B cell (primary cell): ENCODE data around the gene KRT82. TPM values are rescaled to one million over a fixed set of nuclear protein-coding genes. Genes with fewer than 3 reads are reported as not detected.

ENCODE experiments used
- ATAC-seq: fragments of 200-7000 bp; cut with Tn5 transposase; one replicate; pipeline ENCODE4 v1.10.0; 2021; ENCODE audit warnings: low read depth, mild to moderate bottlenecking, moderate number of reproducible peaks, moderate library complexity
- CTCF ChIA-PET: fragments of 350-600 bp; sonication (Branson Sonifier 250); formaldehyde crosslinking; loops from one replicate; lab custom pipeline; 2021; ENCODE audit warnings: antibody characterized with exemption, inconsistent platforms; lab: Charles Lee
- POLR2A ChIA-PET: fragments of 350-600 bp; sonication (Branson Sonifier 250); formaldehyde crosslinking; loops from one replicate; lab custom pipeline; 2021; ENCODE audit warnings: antibody characterized with exemption; lab: Charles Lee
- DNase-seq: peaks from one replicate; pipeline ENCODE4 v3.0.0; 2013
- H2AFZ ChIP-seq: 2 replicates; pipeline ENCODE4 v1.6.1; 2012; ENCODE audit warnings: mild to moderate bottlenecking, low read depth, low read length; ENCODE audit not compliant: insufficient read depth, poor library complexity, severe bottlenecking
- H3K27ac ChIP-seq, 2 donors: 1 replicate in 1 of 2; 2 replicates in 1 of 2; pipeline ENCODE4 v1.5.1; 2012 to 2013; ENCODE audit warnings: low read length in 2 of 2, mild to moderate bottlenecking in 2 of 2, moderate library complexity in 1 of 2
- H3K27me3 ChIP-seq, 4 experiments: fragments of 200-600 bp in 1 of 4; sonication (generic) in 1 of 4; replicated peaks in 1 of 4; 1 replicate in 2 of 4; 2 replicates in 2 of 4; pipeline versions ENCODE4 v1.6.1 to v1.7.0; 2013 to 2016; ENCODE audit warnings: low read length in 3 of 4, mild to moderate bottlenecking in 2 of 4, mixed read lengths in 1 of 4, moderate library complexity in 1 of 4; ENCODE audit not compliant: insufficient read depth in 4 of 4, control insufficient read depth in 3 of 4; ENCODE audit errors: control extremely low read depth in 1 of 4
- H3K36me3 ChIP-seq, 2 experiments: replicated peaks in 1 of 2; 1 replicate in 1 of 2; 2 replicates in 1 of 2; pipeline versions ENCODE4 v1.6.1 to v1.7.1; 2013; ENCODE audit warnings: low read length in 1 of 2; ENCODE audit not compliant: insufficient read depth in 2 of 2, control insufficient read depth in 1 of 2; ENCODE audit errors: control extremely low read depth in 1 of 2, extremely low read depth in 1 of 2
- H3K4me1 ChIP-seq, 2 donors: fragments of 200-600 bp in 1 of 2; sonication (generic) in 1 of 2; 1 replicate in 1 of 2; 2 replicates in 1 of 2; pipeline versions ENCODE4 v1.5.1 to v1.6.1; 2013 to 2017; ENCODE audit warnings: low read length in 2 of 2; ENCODE audit not compliant: control insufficient read depth in 2 of 2, insufficient read depth in 2 of 2
- H3K4me2 ChIP-seq: replicated peaks from 2 replicates; pipeline ENCODE3; 2012; ENCODE audit warnings: mild to moderate bottlenecking, low read depth, low read length; ENCODE audit not compliant: poor library complexity, severe bottlenecking
- H3K4me3 ChIP-seq, 5 experiments: fragments of 200-600 bp in 1 of 5; sonication (generic) in 1 of 5; 1 replicate in 3 of 5; 2 replicates in 2 of 5; pipeline versions ENCODE4 v1.5.1 to v1.7.0; 2011 to 2016; ENCODE audit warnings: low read length in 4 of 5, mild to moderate bottlenecking in 4 of 5, low read depth in 2 of 5, control low read depth in 1 of 5, moderate library complexity in 1 of 5; ENCODE audit not compliant: insufficient read depth in 1 of 5; ENCODE audit errors: control extremely low read depth in 1 of 5, extremely low read depth in 1 of 5
- H3K79me2 ChIP-seq: fragments of 200-600 bp; sonication (generic); one replicate; pipeline ENCODE4 v1.6.0; 2016; ENCODE audit warnings: low read length; ENCODE audit not compliant: control insufficient read depth, insufficient read depth
- H3K9ac ChIP-seq: fragments of 200-600 bp; sonication (generic); 2 replicates; pipeline ENCODE4 v1.6.1; 2017; ENCODE audit warnings: mild to moderate bottlenecking, low read length, moderate library complexity
- H3K9me3 ChIP-seq, 3 donors: one replicate each; pipeline versions ENCODE4 v1.6.1 to v1.7.1; 2013; ENCODE audit warnings: low read length in 2 of 3; ENCODE audit not compliant: control insufficient read depth in 2 of 3, insufficient read depth in 1 of 3; ENCODE audit errors: control extremely low read depth in 1 of 3
- H4K20me1 ChIP-seq: 2 replicates; pipeline ENCODE4 v1.6.0; 2012; ENCODE audit warnings: mild to moderate bottlenecking, low read length; ENCODE audit not compliant: insufficient read depth, control insufficient read depth, poor library complexity, severe bottlenecking
- H3K27ac Mint-ChIP-seq: one replicate; pipeline ENCODE4 v1.8.0; 2021; ENCODE audit warnings: mixed read lengths
- H3K27me3 Mint-ChIP-seq: one replicate; pipeline ENCODE4 v1.8.0; 2021; ENCODE audit warnings: mixed read lengths
- H3K4me1 Mint-ChIP-seq: one replicate; pipeline ENCODE4 v1.8.0; 2021; ENCODE audit warnings: mixed read lengths
- H3K4me3 Mint-ChIP-seq: one replicate; pipeline ENCODE4 v1.8.0; 2021; ENCODE audit warnings: mixed read lengths
- H3K9me3 Mint-ChIP-seq: one replicate; pipeline ENCODE4 v1.8.0; 2022; ENCODE audit warnings: mixed read lengths; ENCODE audit not compliant: insufficient read depth
- EZH2 ChIP-seq: IDR thresholded peaks from 2 replicates; pipeline ENCODE4 v1.6.1; 2012; ENCODE audit warnings: borderline replicate concordance, low read depth, mild to moderate bottlenecking, moderate library complexity, low read length; ENCODE audit not compliant: insufficient read depth, poor library complexity, severe bottlenecking
- WGBS: methylation state at CpG from one replicate; pipeline ENCODE4 v1.1.5; 2013; ENCODE audit warnings: missing lambda C conversion rate; ENCODE audit not compliant: insufficient coverage; 5-methylcytosine and 5-hydroxymethylcytosine counted together
- intact Hi-C: fragments of 100-400 bp; cut with micrococcal nuclease; formaldehyde crosslinking; loops from one replicate; pipeline ENCODE4 v1.10.0; 2022
- polyA plus RNA-seq: library from polyadenylated mRNA; depleted of rRNA; stranded (reverse); fragments of >200 nt; gene quantifications from 2 replicates; pipeline ENCODE4 v1.2.3, GENCODE V29; 2012
- total RNA-seq, 2 donors: library from RNA; stranded (reverse); fragments of 120-200 nt in 1 of 2; gene quantifications; 1 replicate in 1 of 2; 2 replicates in 1 of 2; pipeline versions ENCODE4 v1.2.3 to v1.2.4, GENCODE V29; 2013 to 2022
- TF ChIP-seq, protein P1 (sequence below): fragments of 200-600 bp; IDR thresholded peaks from one replicate; pipeline ENCODE4 v1.8.0; 2022; ENCODE audit warnings: antibody characterized with exemption, mild to moderate bottlenecking

Gene KRT82
- total and polyA plus RNA-seq, 2 donors (not counting 1 experiment from before 2014, with no cell fraction given): not detected

- no peaks in the 10 kb centered on the region for H3K79me2 ChIP-seq
- intact Hi-C loops: no loop called here
- H3K4me2 ChIP-seq: no peak overlapping the region
- no peak overlapping the region for H3K27ac ChIP-seq
- no peak overlapping the region for H2AFZ ChIP-seq
- DNase-seq (no peak), ATAC-seq (no peak)
- H3K27me3 ChIP-seq: peaks cover 0 to 6% (median 1%) of the 10 kb centered on the region in 4 experiments
- ChIA-PET POLR2A (no interaction called here), CTCF (no interaction called here)
- TF ChIP-seq, protein P1, sequence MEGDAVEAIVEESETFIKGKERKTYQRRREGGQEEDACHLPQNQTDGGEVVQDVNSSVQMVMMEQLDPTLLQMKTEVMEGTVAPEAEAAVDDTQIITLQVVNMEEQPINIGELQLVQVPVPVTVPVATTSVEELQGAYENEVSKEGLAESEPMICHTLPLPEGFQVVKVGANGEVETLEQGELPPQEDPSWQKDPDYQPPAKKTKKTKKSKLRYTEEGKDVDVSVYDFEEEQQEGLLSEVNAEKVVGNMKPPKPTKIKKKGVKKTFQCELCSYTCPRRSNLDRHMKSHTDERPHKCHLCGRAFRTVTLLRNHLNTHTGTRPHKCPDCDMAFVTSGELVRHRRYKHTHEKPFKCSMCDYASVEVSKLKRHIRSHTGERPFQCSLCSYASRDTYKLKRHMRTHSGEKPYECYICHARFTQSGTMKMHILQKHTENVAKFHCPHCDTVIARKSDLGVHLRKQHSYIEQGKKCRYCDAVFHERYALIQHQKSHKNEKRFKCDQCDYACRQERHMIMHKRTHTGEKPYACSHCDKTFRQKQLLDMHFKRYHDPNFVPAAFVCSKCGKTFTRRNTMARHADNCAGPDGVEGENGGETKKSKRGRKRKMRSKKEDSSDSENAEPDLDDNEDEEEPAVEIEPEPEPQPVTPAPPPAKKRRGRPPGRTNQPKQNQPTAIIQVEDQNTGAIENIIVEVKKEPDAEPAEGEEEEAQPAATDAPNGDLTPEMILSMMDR: no peak
- no peak for TF ChIP-seq EZH2
- H3K4me1 ChIP-seq: no peaks in the 10 kb centered on the region
- H3K27ac Mint-ChIP-seq: no peak overlapping the region
- H4K20me1 ChIP-seq: no peaks in the 10 kb centered on the region
- no peak overlapping the region for H3K4me3 Mint-ChIP-seq
- H3K4me3 ChIP-seq: no peak overlapping the region
- H3K4me1 Mint-ChIP-seq: no peaks in the 10 kb centered on the region
- H3K9ac ChIP-seq: no peak overlapping the region
- peaks cover 34% of the 10 kb centered on the region for H3K27me3 Mint-ChIP-seq
- H3K9me3 ChIP-seq: no peaks in the 10 kb centered on the region
- no peaks in the 10 kb centered on the region for H3K9me3 Mint-ChIP-seq
- 81% methylated on average over 4 of the region's 5 CpGs for WGBS
- H3K36me3 ChIP-seq: no peaks in the 10 kb centered on the region
Measured at GRCh38 chr12:52425466-52425865, 19.3 kb upstream of the KRT82 start.

DNA sequence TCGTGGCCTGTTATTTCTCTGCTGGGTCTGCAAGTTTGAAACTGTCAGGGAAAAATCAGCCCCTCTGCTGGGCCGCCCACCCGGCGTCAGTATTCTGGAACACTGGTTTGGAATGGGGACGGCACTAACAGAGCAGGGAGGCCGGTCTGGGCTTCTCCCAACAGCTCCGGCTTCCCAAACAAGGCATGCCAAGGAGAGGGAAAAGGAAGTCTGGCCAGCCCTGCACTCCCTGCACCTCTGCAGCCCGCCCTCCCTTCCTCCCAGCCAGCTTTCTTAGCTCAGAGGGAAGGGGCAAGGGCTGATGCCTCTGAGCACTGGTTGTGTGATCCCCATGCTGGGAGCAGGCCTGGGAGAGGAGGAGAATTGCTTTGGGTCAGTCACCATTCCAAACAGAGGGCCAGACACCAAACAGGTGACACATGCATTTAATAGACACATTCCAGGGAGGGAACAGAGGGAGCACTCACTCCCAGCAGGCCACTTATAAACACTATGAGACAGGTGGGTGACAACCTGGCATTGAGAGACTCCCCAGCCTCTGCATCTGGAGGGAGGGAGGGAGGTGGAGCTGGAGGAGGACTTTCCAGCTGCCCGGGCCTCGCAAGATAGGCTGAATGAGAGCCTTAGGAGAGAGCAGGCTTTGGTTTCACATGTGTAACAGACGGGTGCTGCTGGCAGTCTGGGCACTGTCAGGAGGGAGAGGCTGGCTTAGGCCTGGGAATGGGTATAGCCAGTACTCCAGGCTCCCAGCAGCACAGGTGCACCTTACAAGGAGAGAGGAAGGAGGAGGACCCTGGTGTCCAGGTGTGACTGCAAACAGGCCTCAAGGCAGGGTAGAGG, 17.7 kb upstream of the KRT82 start:
- intact Hi-C loops: no loop called here
- Histone ChIP-seq H3K9ac (no peak overlapping the region), H3K4me1 (no peaks in the 10 kb centered on the region), H3K27me3 (peaks cover 0 to 4% (median 0%) of the 10 kb centered on the region in 4 experiments), H2AFZ (no peak overlapping the region), H3K4me3 (no peak overlapping the region), H3K9me3 (no peaks in the 10 kb centered on the region), H3K79me2 (no peaks in the 10 kb centered on the region), H4K20me1 (no peaks in the 10 kb centered on the region), H3K4me2 (no peak overlapping the region), H3K36me3 (no peaks in the 10 kb centered on the region), H3K27ac (no peak overlapping the region)
- WGBS: 86% methylated on average over 9 of the region's 11 CpGs
- H3K4me1 Mint-ChIP-seq: no peaks in the 10 kb centered on the region
- ChIA-PET CTCF (no interaction called here), POLR2A (no interaction called here)
- DNase-seq (no peak), ATAC-seq (no peak)
- H3K4me3 Mint-ChIP-seq: no peak overlapping the region
- H3K27ac Mint-ChIP-seq: no peak overlapping the region
- peaks cover 37% of the 10 kb centered on the region for H3K27me3 Mint-ChIP-seq
- TF ChIP-seq, protein P1: no peak
- no peak for TF ChIP-seq EZH2
- H3K9me3 Mint-ChIP-seq: no peaks in the 10 kb centered on the region
